CD14-positive monocyte (primary cell): ENCODE data around the gene CCDC73. TPM values are rescaled to one million over a fixed set of nuclear protein-coding genes. Genes with fewer than 3 reads are reported as not detected.

Source experiments
- DNase-seq, 3 donors: peaks; one replicate each; pipeline ENCODE4 v3.0.0-alpha.2; 2011 to 2022
- H2AFZ ChIP-seq: 2 replicates; pipeline ENCODE4 v1.6.0; 2012; ENCODE audit warnings: mild to moderate bottlenecking, low read depth, low read length, inconsistent platforms; ENCODE audit not compliant: insufficient read depth, poor library complexity, severe bottlenecking
- H3K27ac ChIP-seq, 2 donors: 1 replicate in 1 of 2; 2 replicates in 1 of 2; pipeline ENCODE4 v1.5.1; 2012 to 2013; ENCODE audit warnings: low read length in 2 of 2, control low read depth in 1 of 2, inconsistent platforms in 1 of 2, low read depth in 1 of 2, mild to moderate bottlenecking in 1 of 2
- H3K27me3 ChIP-seq, 2 donors: one replicate each; pipeline versions ENCODE4 v1.6.0 to v1.6.1; 2011 to 2013; ENCODE audit warnings: low read length in 2 of 2; ENCODE audit not compliant: control insufficient read depth in 2 of 2, insufficient read depth in 2 of 2
- H3K36me3 ChIP-seq, 2 donors: replicated peaks in 1 of 2; 1 replicate in 1 of 2; 2 replicates in 1 of 2; pipeline versions ENCODE4 v1.5.1 to v1.6.1; 2012 to 2013; ENCODE audit warnings: low read length in 2 of 2, control low read depth in 1 of 2, inconsistent platforms in 1 of 2, mild to moderate bottlenecking in 1 of 2; ENCODE audit not compliant: insufficient read depth in 2 of 2, control insufficient read depth in 1 of 2
- H3K4me1 ChIP-seq, 2 donors: 1 replicate in 1 of 2; 2 replicates in 1 of 2; pipeline versions ENCODE4 v1.5.1 to v1.6.1; 2012 to 2013; ENCODE audit warnings: low read length in 2 of 2, control low read depth in 1 of 2, inconsistent platforms in 1 of 2, mild to moderate bottlenecking in 1 of 2, moderate library complexity in 1 of 2; ENCODE audit not compliant: insufficient read depth in 2 of 2, control insufficient read depth in 1 of 2
- H3K4me2 ChIP-seq: replicated peaks from 2 replicates; pipeline ENCODE3; 2012; ENCODE audit warnings: low read length, moderate library complexity, mild to moderate bottlenecking; ENCODE audit not compliant: poor library complexity, severe bottlenecking; ENCODE audit errors: extremely low read depth
- H3K4me3 ChIP-seq, 3 experiments: fragments of 200-600 bp in 1 of 3; sonication (generic) in 1 of 3; replicated peaks in 1 of 3; 1 replicate in 2 of 3; 2 replicates in 1 of 3; pipeline ENCODE4 v1.5.1; 2011 to 2013; ENCODE audit warnings: low read length in 3 of 3, mild to moderate bottlenecking in 3 of 3, control low read depth in 2 of 3, low read depth in 2 of 3, inconsistent platforms in 1 of 3, moderate library complexity in 1 of 3
- H3K79me2 ChIP-seq: 2 replicates; pipeline ENCODE4 v1.6.0; 2012; ENCODE audit warnings: mild to moderate bottlenecking, control low read depth, inconsistent platforms, low read length, moderate library complexity; ENCODE audit not compliant: insufficient read depth
- H3K9ac ChIP-seq: 2 replicates; pipeline ENCODE4 v1.6.0; 2017; ENCODE audit warnings: low read length, mild to moderate bottlenecking; ENCODE audit not compliant: insufficient read depth, poor library complexity, severe bottlenecking
- H3K9me3 ChIP-seq, 2 donors: replicated peaks in 1 of 2; 1 replicate in 1 of 2; 2 replicates in 1 of 2; pipeline versions ENCODE4 v1.5.1 to v1.6.1; 2012 to 2013; ENCODE audit warnings: low read length in 2 of 2, control low read depth in 1 of 2; ENCODE audit not compliant: control insufficient read depth in 1 of 2, insufficient read depth in 1 of 2
- H4K20me1 ChIP-seq: 2 replicates; pipeline ENCODE4 v1.6.0; 2012; ENCODE audit warnings: mild to moderate bottlenecking, low read length, control low read depth, moderate library complexity; ENCODE audit not compliant: insufficient read depth
- H3K27ac Mint-ChIP-seq, 7 donors: one replicate each; pipeline ENCODE4 v1.8.0; 2020; ENCODE audit warnings: mild to moderate bottlenecking in 7 of 7, mixed read lengths in 7 of 7, moderate library complexity in 6 of 7, inconsistent platforms in 2 of 7
- H3K27me3 Mint-ChIP-seq, 3 donors: one replicate each; pipeline ENCODE4 v1.8.0; 2021 to 2022; ENCODE audit warnings: low read depth in 3 of 3, mild to moderate bottlenecking in 3 of 3, mixed read lengths in 3 of 3, moderate library complexity in 3 of 3, inconsistent platforms in 1 of 3
- H3K36me3 Mint-ChIP-seq, 2 donors: one replicate each; pipeline ENCODE4 v1.8.0; 2020; ENCODE audit warnings: mixed read lengths in 2 of 2, inconsistent platforms in 1 of 2, mild to moderate bottlenecking in 1 of 2
- H3K4me1 Mint-ChIP-seq: one replicate; pipeline ENCODE4 v1.8.0; 2020; ENCODE audit warnings: mild to moderate bottlenecking, mixed read lengths
- H3K4me3 Mint-ChIP-seq, 2 donors: one replicate each; pipeline ENCODE4 v1.8.0; 2020; ENCODE audit warnings: mild to moderate bottlenecking in 2 of 2, mixed read lengths in 2 of 2, moderate library complexity in 1 of 2
- H3K9me3 Mint-ChIP-seq, 7 donors: one replicate each; pipeline ENCODE4 v1.8.0; 2020 to 2022; ENCODE audit warnings: mixed read lengths in 7 of 7, mild to moderate bottlenecking in 6 of 7, moderate library complexity in 6 of 7, inconsistent platforms in 2 of 7
- CTCF ChIP-seq: fragments of 200-600 bp; IDR thresholded peaks from one replicate; pipeline ENCODE4 v1.8.0; 2022; ENCODE audit warnings: antibody characterized with exemption, mild to moderate bottlenecking
- WGBS: methylation state at CpG from one replicate; pipeline ENCODE4 v1.1.5; 2013; ENCODE audit warnings: missing lambda C conversion rate; ENCODE audit not compliant: insufficient coverage; 5-methylcytosine and 5-hydroxymethylcytosine counted together
- intact Hi-C, 2 donors: fragments of 100-400 bp; cut with micrococcal nuclease; formaldehyde crosslinking; loops; one replicate each; pipeline versions ENCODE4 v1.15.0 to v1.15.1; 2023
- polyA plus RNA-seq, 3 donors: library from polyadenylated mRNA; depleted of rRNA in 1 of 3; unstranded in 2 of 3; stranded (reverse) in 1 of 3; fragments of 300-500 nt in 2 of 3; fragments of >200 nt in 1 of 3; fragmentation: Illumina TruSeq in 2 of 3; gene quantifications; 1 replicate in 2 of 3; 2 replicates in 1 of 3; pipeline ENCODE4 v1.2.3, GENCODE V29; 2012 to 2021

CCDC73 gene
- polyA plus RNA-seq, 3 donors = 0.03 to 0.09 TPM; not detected in 1

DNA sequence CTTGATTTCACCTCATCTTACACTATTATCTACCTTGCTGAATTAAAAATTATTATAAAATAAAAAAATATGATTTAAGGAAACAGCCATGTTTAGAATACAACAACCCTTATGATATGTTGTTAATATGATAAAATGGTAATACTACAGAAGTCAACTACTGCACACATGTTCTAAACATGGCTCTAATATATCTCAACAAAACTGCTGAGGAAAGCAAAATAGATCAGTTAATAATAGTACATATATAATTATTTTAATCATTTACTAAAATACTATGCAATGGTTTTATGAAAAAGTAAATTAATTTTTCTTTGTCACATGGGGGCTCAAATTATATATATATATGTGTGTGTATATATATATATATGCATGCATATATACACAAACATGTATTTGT lies 153.1 kb downstream of the CCDC73 start:
- H3K4me1 Mint-ChIP-seq = no peaks in the 10 kb centered on the region
- H3K4me3 ChIP-seq = no peak overlapping the region
- intact Hi-C loops = no loop called here
- no peaks in the 10 kb centered on the region for H3K4me1 ChIP-seq
- H3K4me3 Mint-ChIP-seq = no peak overlapping the region
- TF ChIP-seq CTCF = no peak
- no peaks in the 10 kb centered on the region for H3K27me3 ChIP-seq
- H3K4me2 ChIP-seq = no peak overlapping the region
- no peaks in the 10 kb centered on the region for H3K36me3 ChIP-seq
- no peak overlapping the region for H3K27ac Mint-ChIP-seq
- H4K20me1 ChIP-seq = no peaks in the 10 kb centered on the region
- DNase-seq = no peak
- no peaks in the 10 kb centered on the region for H3K9me3 Mint-ChIP-seq
- H3K9ac ChIP-seq = no peak overlapping the region
- no peaks in the 10 kb centered on the region for H3K9me3 ChIP-seq
- H2AFZ ChIP-seq = no peak overlapping the region
- no peak overlapping the region for H3K27ac ChIP-seq
- peaks cover 1 to 3% (median 1%) of the 10 kb centered on the region in 3 donors for H3K27me3 Mint-ChIP-seq
- H3K36me3 Mint-ChIP-seq = no peaks in the 10 kb centered on the region
- no peaks in the 10 kb centered on the region for H3K79me2 ChIP-seq

- no peak for TF ChIP-seq CTCF
- no peaks in the 10 kb centered on the region for H3K79me2 ChIP-seq
- Mint-ChIP-seq H3K9me3 (peaks cover 0 to 3% (median 0%) of the 10 kb centered on the region in 7 donors), H3K4me1 (no peaks in the 10 kb centered on the region), H3K27ac (no peak overlapping the region), H3K36me3 (no peaks in the 10 kb centered on the region), H3K4me3 (no peak overlapping the region), H3K27me3 (peaks cover 3 to 5% (median 4%) of the 10 kb centered on the region in 3 donors)
- no peaks in the 10 kb centered on the region for H3K36me3 ChIP-seq
- no peak for DNase-seq
- H3K4me3 ChIP-seq = no peak overlapping the region
- no peak overlapping the region for H3K27ac ChIP-seq
- WGBS = no CpG with 5 or more reads among the region's 2 CpGs
- no peak overlapping the region for H3K4me2 ChIP-seq
- no peaks in the 10 kb centered on the region for H3K9me3 ChIP-seq
- H2AFZ ChIP-seq = no peak overlapping the region
- no peaks in the 10 kb centered on the region for H3K27me3 ChIP-seq
- intact Hi-C loops = no loop called here
- no peaks in the 10 kb centered on the region for H3K4me1 ChIP-seq
- no peaks in the 10 kb centered on the region for H4K20me1 ChIP-seq
- no peak overlapping the region for H3K9ac ChIP-seq
These were observed 158.6 kb downstream of the CCDC73 start for GRCh38 chr11:32635819-32636218.
